B cell (primary cell): ENCODE data around the gene KRTAP4-3. TPM values are rescaled to one million over a fixed set of nuclear protein-coding genes. Genes with fewer than 3 reads are reported as not detected.

Experiments
- ATAC-seq: fragments of 200-7000 bp; cut with Tn5 transposase; one replicate; pipeline ENCODE4 v1.10.0; 2021; ENCODE audit warnings: low read depth, mild to moderate bottlenecking, moderate number of reproducible peaks, moderate library complexity
- CTCF ChIA-PET: fragments of 350-600 bp; sonication (Branson Sonifier 250); formaldehyde crosslinking; loops from one replicate; lab custom pipeline; 2021; ENCODE audit warnings: antibody characterized with exemption, inconsistent platforms; lab: Charles Lee
- POLR2A ChIA-PET: fragments of 350-600 bp; sonication (Branson Sonifier 250); formaldehyde crosslinking; loops from one replicate; lab custom pipeline; 2021; ENCODE audit warnings: antibody characterized with exemption; lab: Charles Lee
- DNase-seq: peaks from one replicate; pipeline ENCODE4 v3.0.0; 2013
- H2AFZ ChIP-seq: 2 replicates; pipeline ENCODE4 v1.6.1; 2012; ENCODE audit warnings: mild to moderate bottlenecking, low read depth, low read length; ENCODE audit not compliant: insufficient read depth, poor library complexity, severe bottlenecking
- H3K27ac ChIP-seq, 2 donors: 1 replicate in 1 of 2; 2 replicates in 1 of 2; pipeline ENCODE4 v1.5.1; 2012 to 2013; ENCODE audit warnings: low read length in 2 of 2, mild to moderate bottlenecking in 2 of 2, moderate library complexity in 1 of 2
- H3K27me3 ChIP-seq, 4 experiments: fragments of 200-600 bp in 1 of 4; sonication (generic) in 1 of 4; replicated peaks in 1 of 4; 1 replicate in 2 of 4; 2 replicates in 2 of 4; pipeline versions ENCODE4 v1.6.1 to v1.7.0; 2013 to 2016; ENCODE audit warnings: low read length in 3 of 4, mild to moderate bottlenecking in 2 of 4, mixed read lengths in 1 of 4, moderate library complexity in 1 of 4; ENCODE audit not compliant: insufficient read depth in 4 of 4, control insufficient read depth in 3 of 4; ENCODE audit errors: control extremely low read depth in 1 of 4
- H3K36me3 ChIP-seq, 2 experiments: replicated peaks in 1 of 2; 1 replicate in 1 of 2; 2 replicates in 1 of 2; pipeline versions ENCODE4 v1.6.1 to v1.7.1; 2013; ENCODE audit warnings: low read length in 1 of 2; ENCODE audit not compliant: insufficient read depth in 2 of 2, control insufficient read depth in 1 of 2; ENCODE audit errors: control extremely low read depth in 1 of 2, extremely low read depth in 1 of 2
- H3K4me1 ChIP-seq, 2 donors: fragments of 200-600 bp in 1 of 2; sonication (generic) in 1 of 2; 1 replicate in 1 of 2; 2 replicates in 1 of 2; pipeline versions ENCODE4 v1.5.1 to v1.6.1; 2013 to 2017; ENCODE audit warnings: low read length in 2 of 2; ENCODE audit not compliant: control insufficient read depth in 2 of 2, insufficient read depth in 2 of 2
- H3K4me2 ChIP-seq: replicated peaks from 2 replicates; pipeline ENCODE3; 2012; ENCODE audit warnings: mild to moderate bottlenecking, low read depth, low read length; ENCODE audit not compliant: poor library complexity, severe bottlenecking
- H3K4me3 ChIP-seq, 5 experiments: fragments of 200-600 bp in 1 of 5; sonication (generic) in 1 of 5; 1 replicate in 3 of 5; 2 replicates in 2 of 5; pipeline versions ENCODE4 v1.5.1 to v1.7.0; 2011 to 2016; ENCODE audit warnings: low read length in 4 of 5, mild to moderate bottlenecking in 4 of 5, low read depth in 2 of 5, control low read depth in 1 of 5, moderate library complexity in 1 of 5; ENCODE audit not compliant: insufficient read depth in 1 of 5; ENCODE audit errors: control extremely low read depth in 1 of 5, extremely low read depth in 1 of 5
- H3K79me2 ChIP-seq: fragments of 200-600 bp; sonication (generic); one replicate; pipeline ENCODE4 v1.6.0; 2016; ENCODE audit warnings: low read length; ENCODE audit not compliant: control insufficient read depth, insufficient read depth
- H3K9ac ChIP-seq: fragments of 200-600 bp; sonication (generic); 2 replicates; pipeline ENCODE4 v1.6.1; 2017; ENCODE audit warnings: mild to moderate bottlenecking, low read length, moderate library complexity
- H3K9me3 ChIP-seq, 3 donors: one replicate each; pipeline versions ENCODE4 v1.6.1 to v1.7.1; 2013; ENCODE audit warnings: low read length in 2 of 3; ENCODE audit not compliant: control insufficient read depth in 2 of 3, insufficient read depth in 1 of 3; ENCODE audit errors: control extremely low read depth in 1 of 3
- H4K20me1 ChIP-seq: 2 replicates; pipeline ENCODE4 v1.6.0; 2012; ENCODE audit warnings: mild to moderate bottlenecking, low read length; ENCODE audit not compliant: insufficient read depth, control insufficient read depth, poor library complexity, severe bottlenecking
- H3K27ac Mint-ChIP-seq: one replicate; pipeline ENCODE4 v1.8.0; 2021; ENCODE audit warnings: mixed read lengths
- H3K27me3 Mint-ChIP-seq: one replicate; pipeline ENCODE4 v1.8.0; 2021; ENCODE audit warnings: mixed read lengths
- H3K4me1 Mint-ChIP-seq: one replicate; pipeline ENCODE4 v1.8.0; 2021; ENCODE audit warnings: mixed read lengths
- H3K4me3 Mint-ChIP-seq: one replicate; pipeline ENCODE4 v1.8.0; 2021; ENCODE audit warnings: mixed read lengths
- H3K9me3 Mint-ChIP-seq: one replicate; pipeline ENCODE4 v1.8.0; 2022; ENCODE audit warnings: mixed read lengths; ENCODE audit not compliant: insufficient read depth
- EZH2 ChIP-seq: IDR thresholded peaks from 2 replicates; pipeline ENCODE4 v1.6.1; 2012; ENCODE audit warnings: borderline replicate concordance, low read depth, mild to moderate bottlenecking, moderate library complexity, low read length; ENCODE audit not compliant: insufficient read depth, poor library complexity, severe bottlenecking
- WGBS: methylation state at CpG from one replicate; pipeline ENCODE4 v1.1.5; 2013; ENCODE audit warnings: missing lambda C conversion rate; ENCODE audit not compliant: insufficient coverage; 5-methylcytosine and 5-hydroxymethylcytosine counted together
- intact Hi-C: fragments of 100-400 bp; cut with micrococcal nuclease; formaldehyde crosslinking; loops from one replicate; pipeline ENCODE4 v1.10.0; 2022
- polyA plus RNA-seq: library from polyadenylated mRNA; depleted of rRNA; stranded (reverse); fragments of >200 nt; gene quantifications from 2 replicates; pipeline ENCODE4 v1.2.3, GENCODE V29; 2012
- total RNA-seq, 2 donors: library from RNA; stranded (reverse); fragments of 120-200 nt in 1 of 2; gene quantifications; 1 replicate in 1 of 2; 2 replicates in 1 of 2; pipeline versions ENCODE4 v1.2.3 to v1.2.4, GENCODE V29; 2013 to 2022
- TF ChIP-seq, protein P1 (sequence below): fragments of 200-600 bp; IDR thresholded peaks from one replicate; pipeline ENCODE4 v1.8.0; 2022; ENCODE audit warnings: antibody characterized with exemption, mild to moderate bottlenecking

The KRTAP4-3 gene
- total and polyA plus RNA-seq, 2 donors (not counting 1 experiment from before 2014, with no cell fraction given): not detected

DNA sequence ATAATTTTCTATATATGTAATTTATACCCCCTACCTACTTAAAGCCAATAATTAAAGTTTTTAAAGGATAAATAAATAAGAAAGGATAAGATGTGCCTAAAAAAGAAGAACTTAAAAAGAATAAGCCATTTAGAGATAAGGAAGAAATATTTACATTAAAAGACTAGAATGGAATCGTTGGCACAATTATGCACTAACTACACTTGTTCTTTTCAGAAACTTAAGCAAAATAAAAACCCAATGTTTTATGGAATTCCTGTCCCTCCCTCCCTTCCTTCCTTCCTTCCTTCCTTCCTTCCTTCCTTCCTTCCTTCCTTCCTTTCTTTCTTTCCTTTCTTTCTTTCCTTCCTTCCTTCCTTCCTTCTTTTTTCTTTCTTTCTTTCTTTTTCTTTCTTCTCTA, 23.2 kb downstream of the KRTAP4-3 start:
- no peak for TF ChIP-seq EZH2
- TF ChIP-seq, protein P1, sequence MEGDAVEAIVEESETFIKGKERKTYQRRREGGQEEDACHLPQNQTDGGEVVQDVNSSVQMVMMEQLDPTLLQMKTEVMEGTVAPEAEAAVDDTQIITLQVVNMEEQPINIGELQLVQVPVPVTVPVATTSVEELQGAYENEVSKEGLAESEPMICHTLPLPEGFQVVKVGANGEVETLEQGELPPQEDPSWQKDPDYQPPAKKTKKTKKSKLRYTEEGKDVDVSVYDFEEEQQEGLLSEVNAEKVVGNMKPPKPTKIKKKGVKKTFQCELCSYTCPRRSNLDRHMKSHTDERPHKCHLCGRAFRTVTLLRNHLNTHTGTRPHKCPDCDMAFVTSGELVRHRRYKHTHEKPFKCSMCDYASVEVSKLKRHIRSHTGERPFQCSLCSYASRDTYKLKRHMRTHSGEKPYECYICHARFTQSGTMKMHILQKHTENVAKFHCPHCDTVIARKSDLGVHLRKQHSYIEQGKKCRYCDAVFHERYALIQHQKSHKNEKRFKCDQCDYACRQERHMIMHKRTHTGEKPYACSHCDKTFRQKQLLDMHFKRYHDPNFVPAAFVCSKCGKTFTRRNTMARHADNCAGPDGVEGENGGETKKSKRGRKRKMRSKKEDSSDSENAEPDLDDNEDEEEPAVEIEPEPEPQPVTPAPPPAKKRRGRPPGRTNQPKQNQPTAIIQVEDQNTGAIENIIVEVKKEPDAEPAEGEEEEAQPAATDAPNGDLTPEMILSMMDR: no peak
- no peak overlapping the region for H3K4me3 Mint-ChIP-seq
- Histone ChIP-seq H3K4me1 (no peaks in the 10 kb centered on the region), H4K20me1 (no peaks in the 10 kb centered on the region), H3K27me3 (no peaks in the 10 kb centered on the region), H3K9me3 (peaks cover 5 to 14% (median 11%) of the 10 kb centered on the region in 3 donors), H3K27ac (no peak overlapping the region), H3K36me3 (no peaks in the 10 kb centered on the region), H2AFZ (no peak overlapping the region), H3K4me3 (no peak overlapping the region), H3K79me2 (no peaks in the 10 kb centered on the region), H3K9ac (no peak overlapping the region), H3K4me2 (no peak overlapping the region)
- no peak for DNase-seq
- WGBS: no CpG with 5 or more reads among the region's 1 CpG
- no peak for ATAC-seq
- ChIA-PET POLR2A (no interaction called here), CTCF (no interaction called here)
- peaks cover 10% of the 10 kb centered on the region for H3K9me3 Mint-ChIP-seq
- intact Hi-C loops: no loop called here
- no peak overlapping the region for H3K27ac Mint-ChIP-seq
- H3K27me3 Mint-ChIP-seq: peaks cover 7% of the 10 kb centered on the region
- H3K4me1 Mint-ChIP-seq: no peaks in the 10 kb centered on the region

DNA sequence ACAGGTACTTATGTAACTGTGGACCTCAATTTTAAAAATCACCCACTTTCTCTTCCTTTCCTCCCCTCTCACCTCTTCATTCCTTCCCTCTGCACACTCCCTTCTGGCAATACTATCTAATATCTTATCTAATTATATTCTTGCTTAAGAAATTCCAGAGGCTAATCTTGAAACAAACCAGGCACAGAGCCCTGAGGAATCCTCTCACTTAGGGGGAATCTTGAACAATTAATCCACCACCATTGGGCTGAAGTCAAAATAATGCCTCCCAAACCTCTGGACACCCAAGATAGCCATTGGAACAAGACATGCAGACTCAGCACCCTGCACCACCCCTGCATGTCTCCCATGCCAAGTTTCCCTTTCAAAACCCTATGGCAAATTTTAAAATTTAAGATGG, 26.7 kb downstream of the KRTAP4-3 start:
- Histone ChIP-seq H3K27me3 (no peaks in the 10 kb centered on the region), H3K9me3 (peaks cover 6 to 16% (median 14%) of the 10 kb centered on the region in 3 donors), H3K9ac (no peak overlapping the region), H3K79me2 (no peaks in the 10 kb centered on the region), H3K4me2 (no peak overlapping the region), H2AFZ (no peak overlapping the region), H3K4me1 (no peaks in the 10 kb centered on the region), H3K36me3 (no peaks in the 10 kb centered on the region), H3K4me3 (no peak overlapping the region), H3K27ac (no peak overlapping the region), H4K20me1 (no peaks in the 10 kb centered on the region)
- Mint-ChIP-seq H3K27me3 (peaks cover 16% of the 10 kb centered on the region), H3K4me1 (no peaks in the 10 kb centered on the region), H3K27ac (no peak overlapping the region), H3K9me3 (peaks cover 14% of the 10 kb centered on the region), H3K4me3 (no peak overlapping the region)
- ATAC-seq (no peak), DNase-seq (no peak)
- POLR2A ChIA-PET: no interaction called here
- intact Hi-C loops: no loop called here
- CTCF ChIA-PET: no interaction called here
- no peak for TF ChIP-seq EZH2
- TF ChIP-seq, protein P1: no peak
